GM12892 (cell line): ENCODE data around the gene LHX3. TPM values are rescaled to one million over a fixed set of nuclear protein-coding genes. Genes with fewer than 3 reads are reported as not detected.
A peak's percentile ranks its signal among the peaks of the same experiment; 100 is the strongest.

Experiments used
- DNase-seq: peaks from one replicate; pipeline ENCODE4 v3.0.0; 2011; ENCODE audit not compliant: insufficient read length
- FAIRE-seq: peaks from 2 replicates; lab custom pipeline; 2011; peaks lifted over from hg19 to GRCh38; lab: Jason Lieb, UNC
- POLR2A ChIP-seq: IDR thresholded peaks from 2 replicates; pipeline ENCODE4 v1.6.1; 2011; ENCODE audit warnings: low read depth, low read length, control low read depth
- POLR2AphosphoS5 ChIP-seq: IDR thresholded peaks from 2 replicates; pipeline ENCODE4 v1.6.1; 2011; ENCODE audit warnings: low read depth, low read length, control low read depth
- TAF1 ChIP-seq: IDR thresholded peaks from 2 replicates; pipeline ENCODE4 v1.6.1; 2011; ENCODE audit warnings: low read depth, mild to moderate bottlenecking, control low read depth, low read length, borderline replicate concordance
- polyA plus RNA-seq: library from polyadenylated mRNA; unstranded; fragments of >200 nt; gene quantifications from one replicate; pipeline ENCODE4 v1.2.1, GENCODE V29; 2012; ENCODE audit warnings: missing spikeins, inconsistent platforms; ENCODE audit not compliant: missing spikeins

Gene LHX3
- polyA plus RNA-seq: not detected

GRCh38 chr9:136204838-136205706 lies at the start of gene LHX3:
Gene LHX3 (minus strand): TSS chr9:136205128. CDS start chr9:136205012, 116 bp downstream.
- TF ChIP-seq POLR2A (no peak), TAF1 (no peak), POLR2AphosphoS5 (no peak)
- no peak for FAIRE-seq
- peak; percentile 62 for DNase-seq

GRCh38 chr9:136253246-136254130 lies 48.6 kb upstream of the LHX3 start:
- TF ChIP-seq TAF1 (no peak), POLR2AphosphoS5 (no peak), POLR2A (no peak)
- FAIRE-seq (no peak), DNase-seq (no peak)

GRCh38 chr9:136252846-136253245 lies 47.9 kb upstream of the LHX3 start:
- DNase-seq (no peak), FAIRE-seq (no peak)
- TF ChIP-seq TAF1: no peak
- TF ChIP-seq POLR2AphosphoS5: no peak
- no peak for TF ChIP-seq POLR2A

- DNase-seq: no peak
- no peak for FAIRE-seq
- no peak for TF ChIP-seq TAF1
- no peak for TF ChIP-seq POLR2AphosphoS5
- no peak for TF ChIP-seq POLR2A
These were observed 47.4 kb upstream of the LHX3 start for GRCh38 chr9:136252281-136252680.

GRCh38 chr9:136251264-136252115 lies 46.6 kb upstream of the LHX3 start:
- FAIRE-seq (no peak), DNase-seq (no peak)
- TF ChIP-seq TAF1: no peak
- no peak for TF ChIP-seq POLR2AphosphoS5
- TF ChIP-seq POLR2A: no peak

- TF ChIP-seq POLR2AphosphoS5: no peak
- TF ChIP-seq TAF1: no peak
- no peak for TF ChIP-seq POLR2A
- DNase-seq: no peak
- no peak for FAIRE-seq
These were observed 45.7 kb upstream of the LHX3 start for GRCh38 chr9:136250676-136251075.

GRCh38 chr9:136249877-136250559 lies 45.1 kb upstream of the LHX3 start:
- TF ChIP-seq POLR2A: no peak
- FAIRE-seq: no peak
- no peak for DNase-seq

- FAIRE-seq: no peak
- no peak for TF ChIP-seq POLR2AphosphoS5
- no peak for TF ChIP-seq POLR2A
- TF ChIP-seq TAF1: no peak
- no peak for DNase-seq
These were observed 44.3 kb upstream of the LHX3 start for GRCh38 chr9:136248951-136249876.

GRCh38 chr9:136247947-136248637 lies 43.2 kb upstream of the LHX3 start:
- DNase-seq (no peak), FAIRE-seq (no peak)
- TF ChIP-seq POLR2A (no peak), POLR2AphosphoS5 (no peak), TAF1 (no peak)
